ENCODE results near the gene MTG2.

- no peak for TF ChIP-seq POLR2A (IDR thresholded peaks at IDR 0.05)
- TF ChIP-seq, protein P1, sequence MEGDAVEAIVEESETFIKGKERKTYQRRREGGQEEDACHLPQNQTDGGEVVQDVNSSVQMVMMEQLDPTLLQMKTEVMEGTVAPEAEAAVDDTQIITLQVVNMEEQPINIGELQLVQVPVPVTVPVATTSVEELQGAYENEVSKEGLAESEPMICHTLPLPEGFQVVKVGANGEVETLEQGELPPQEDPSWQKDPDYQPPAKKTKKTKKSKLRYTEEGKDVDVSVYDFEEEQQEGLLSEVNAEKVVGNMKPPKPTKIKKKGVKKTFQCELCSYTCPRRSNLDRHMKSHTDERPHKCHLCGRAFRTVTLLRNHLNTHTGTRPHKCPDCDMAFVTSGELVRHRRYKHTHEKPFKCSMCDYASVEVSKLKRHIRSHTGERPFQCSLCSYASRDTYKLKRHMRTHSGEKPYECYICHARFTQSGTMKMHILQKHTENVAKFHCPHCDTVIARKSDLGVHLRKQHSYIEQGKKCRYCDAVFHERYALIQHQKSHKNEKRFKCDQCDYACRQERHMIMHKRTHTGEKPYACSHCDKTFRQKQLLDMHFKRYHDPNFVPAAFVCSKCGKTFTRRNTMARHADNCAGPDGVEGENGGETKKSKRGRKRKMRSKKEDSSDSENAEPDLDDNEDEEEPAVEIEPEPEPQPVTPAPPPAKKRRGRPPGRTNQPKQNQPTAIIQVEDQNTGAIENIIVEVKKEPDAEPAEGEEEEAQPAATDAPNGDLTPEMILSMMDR (IDR thresholded peaks at IDR 0.05), result no peak
These were observed 43.9 kb upstream of the MTG2 start for GRCh38 chr20:62138912-62139311.
